Smooth muscle cell (in vitro differentiated cells): ENCODE data around the gene FBXL4. TPM values are rescaled to one million over a fixed set of nuclear protein-coding genes. Genes with fewer than 3 reads are reported as not detected.
A peak's percentile ranks its signal among the peaks of the same experiment; 100 is the strongest.

ENCODE experiments used
- DNase-seq: peaks from one replicate; lab custom pipeline; 2025; ENCODE audit not compliant: unreplicated experiment; lab: John Stamatoyannopoulos, UW
- H2AFZ ChIP-seq: fragments of 200-600 bp; sonication (generic); 2 replicates; pipeline ENCODE4 v1.6.0; 2016; ENCODE audit warnings: antibody characterized with exemption, low read depth, mild to moderate bottlenecking
- H3F3A ChIP-seq: fragments of 200-600 bp; sonication (generic); 2 replicates; pipeline ENCODE4 v1.6.0; 2017; ENCODE audit warnings: antibody characterized with exemption, low read depth
- H3K27ac ChIP-seq: fragments of 200-600 bp; sonication (generic); 2 replicates; pipeline ENCODE4 v1.5.1; 2016; ENCODE audit warnings: low read depth, mild to moderate bottlenecking
- H3K27me3 ChIP-seq: fragments of 200-600 bp; sonication (generic); 2 replicates; pipeline ENCODE4 v1.6.1; 2016; ENCODE audit warnings: low read depth, mild to moderate bottlenecking
- H3K36me3 ChIP-seq: fragments of 200-600 bp; sonication (generic); 2 replicates; pipeline ENCODE4 v1.5.1; 2016; ENCODE audit warnings: low read depth
- H3K4me1 ChIP-seq: fragments of 200-600 bp; sonication (generic); 2 replicates; pipeline ENCODE4 v1.5.1; 2016; ENCODE audit warnings: low read depth
- H3K4me2 ChIP-seq: fragments of 200-600 bp; sonication (generic); 2 replicates; pipeline ENCODE4 v1.6.0; 2016; ENCODE audit warnings: mild to moderate bottlenecking
- H3K4me3 ChIP-seq: fragments of 200-600 bp; sonication (generic); 2 replicates; pipeline ENCODE4 v1.5.1; 2016; ENCODE audit warnings: mild to moderate bottlenecking
- H3K79me2 ChIP-seq: fragments of 200-600 bp; sonication (generic); 2 replicates; pipeline ENCODE4 v1.6.0; 2016; ENCODE audit warnings: low read depth, mild to moderate bottlenecking
- H3K9ac ChIP-seq: fragments of 200-600 bp; sonication (generic); 2 replicates; pipeline ENCODE4 v1.6.0; 2016; ENCODE audit warnings: low read depth
- H3K9me3 ChIP-seq: fragments of 200-600 bp; sonication (generic); replicated peaks from 2 replicates; pipeline ENCODE4 v1.5.1; 2016; ENCODE audit warnings: low read depth
- H4K20me1 ChIP-seq: fragments of 200-600 bp; sonication (generic); 2 replicates; pipeline ENCODE4 v1.6.0; 2016; ENCODE audit warnings: low read depth
- CTCF ChIP-seq: fragments of 200-600 bp; sonication (generic); IDR thresholded peaks from 2 replicates; pipeline ENCODE4 v1.5.1; 2017; ENCODE audit warnings: borderline replicate concordance, mild to moderate bottlenecking, antibody characterized with exemption; ENCODE audit not compliant: insufficient read depth, poor library complexity, severe bottlenecking
- WGBS: methylation state at CpG from one replicate; pipeline ENCODE4 v1.1.7; 2016; ENCODE audit warnings: low lambda C conversion rate; 5-methylcytosine and 5-hydroxymethylcytosine counted together
- polyA plus RNA-seq: library from polyadenylated mRNA; unstranded; fragments of >200 nt; fragmentation: Nextera tagmentation; extraction: Ambion mirVana; gene quantifications from 2 replicates; pipeline ENCODE4 v1.2.1, GENCODE V29; 2016
- total RNA-seq: library from RNA; depleted of rRNA; stranded (reverse); fragments of >200 nt; gene quantifications from 2 replicates; pipeline ENCODE4 v1.2.3, GENCODE V29; 2014

FBXL4 gene
- total and polyA plus RNA-seq, 2 experiments from 2014 or later = 7.3 to 18.8 TPM

GRCh38 chr6:98828211-98828788 is 119.4 kb downstream of the FBXL4 start:
- no peak overlapping the region for H3K4me3 ChIP-seq
- H3K36me3 ChIP-seq = no peaks in the 10 kb centered on the region
- H3K27ac ChIP-seq = no peak overlapping the region
- WGBS = 7% methylated on average over 12 of the region's 12 CpGs
- H3K9me3 ChIP-seq = no peaks in the 10 kb centered on the region
- no peaks in the 10 kb centered on the region for H3F3A ChIP-seq
- H3K4me2 ChIP-seq = peak overlapping the region; percentile 53
- H3K4me1 ChIP-seq = peaks cover 49% of the 10 kb centered on the region
- no peaks in the 10 kb centered on the region for H3K79me2 ChIP-seq
- DNase-seq = no peak
- H2AFZ ChIP-seq = no peak overlapping the region
- no peaks in the 10 kb centered on the region for H4K20me1 ChIP-seq
- peaks cover 100% of the 10 kb centered on the region for H3K27me3 ChIP-seq
- no peak for TF ChIP-seq CTCF
- H3K9ac ChIP-seq = no peak overlapping the region

- peaks cover 49% of the 10 kb centered on the region for H3K4me1 ChIP-seq
- no peak for TF ChIP-seq CTCF
- H3K9me3 ChIP-seq = no peaks in the 10 kb centered on the region
- no peak overlapping the region for H3K9ac ChIP-seq
- no peaks in the 10 kb centered on the region for H3F3A ChIP-seq
- no peak for DNase-seq
- peak overlapping the region; percentile 53 for H3K4me2 ChIP-seq
- no peak overlapping the region for H3K4me3 ChIP-seq
- no peak overlapping the region for H2AFZ ChIP-seq
- 2% methylated on average over 40 of the region's 44 CpGs for WGBS
- H3K27ac ChIP-seq = no peak overlapping the region
- H3K79me2 ChIP-seq = no peaks in the 10 kb centered on the region
- H4K20me1 ChIP-seq = no peaks in the 10 kb centered on the region
- H3K36me3 ChIP-seq = no peaks in the 10 kb centered on the region
- peaks cover 96% of the 10 kb centered on the region for H3K27me3 ChIP-seq
Measured at GRCh38 chr6:98827295-98828159, 120.2 kb downstream of the FBXL4 start.

GRCh38 chr6:98825600-98826230 is 122.0 kb downstream of the FBXL4 start:
- H3K79me2 ChIP-seq = no peaks in the 10 kb centered on the region
- peak overlapping the region; percentile 87 for H3K4me2 ChIP-seq
- H3K27me3 ChIP-seq = peaks cover 79% of the 10 kb centered on the region
- H3K4me3 ChIP-seq = no peak overlapping the region
- H2AFZ ChIP-seq = no peak overlapping the region
- H3K4me1 ChIP-seq = peaks cover 33% of the 10 kb centered on the region
- 4% methylated on average over 19 of the region's 19 CpGs for WGBS
- H3K36me3 ChIP-seq = no peaks in the 10 kb centered on the region
- no peak overlapping the region for H3K27ac ChIP-seq
- DNase-seq = no peak
- H3K9me3 ChIP-seq = no peaks in the 10 kb centered on the region
- TF ChIP-seq CTCF = no peak
- H4K20me1 ChIP-seq = no peaks in the 10 kb centered on the region
- no peaks in the 10 kb centered on the region for H3F3A ChIP-seq
- H3K9ac ChIP-seq = no peak overlapping the region
